Measurements from ENCODE around the gene CHIC2. TPM values are rescaled to one million over a fixed set of nuclear protein-coding genes. Genes with fewer than 3 reads are reported as not detected.

CHIC2 gene
- polyA plus RNA-seq, 1 donor: 35.1 TPM

GRCh38 chr4:54006755-54007154 lies 57.6 kb downstream of the CHIC2 start:
- no peak for DNase-seq

- DNase-seq: no peak
Measured at GRCh38 chr4:54005475-54005874, 58.9 kb downstream of the CHIC2 start.

GRCh38 chr4:54004463-54004862 lies 59.9 kb downstream of the CHIC2 start:
- DNase-seq: no peak

GRCh38 chr4:54001668-54002365 lies 62.6 kb downstream of the CHIC2 start:
- no peak for DNase-seq

GRCh38 chr4:53997898-53998297 lies 66.5 kb downstream of the CHIC2 start:
- DNase-seq: peak; percentile 22

GRCh38 chr4:53994382-53995102 lies 69.9 kb downstream of the CHIC2 start:
- no peak for DNase-seq

- no peak for DNase-seq
Measured at GRCh38 chr4:53992785-53993184, 71.6 kb downstream of the CHIC2 start.

GRCh38 chr4:53991821-53992220 lies 72.6 kb downstream of the CHIC2 start:
- no peak for DNase-seq

- no peak for DNase-seq
Measured at GRCh38 chr4:53990641-53991040, 73.8 kb downstream of the CHIC2 start.

- no peak for DNase-seq
Measured at GRCh38 chr4:53987761-53988171, 76.6 kb downstream of the CHIC2 start.

GRCh38 chr4:53986062-53986461 lies 78.3 kb downstream of the CHIC2 start:
- DNase-seq: no peak

GRCh38 chr4:53981567-53981966 lies 82.8 kb downstream of the CHIC2 start:
- no peak for DNase-seq

- no peak for DNase-seq
Measured at GRCh38 chr4:53981066-53981465, 83.3 kb downstream of the CHIC2 start.

GRCh38 chr4:53974561-53974960 lies 89.8 kb downstream of the CHIC2 start:
- DNase-seq: no peak

GRCh38 chr4:53967986-53968385 lies 96.4 kb downstream of the CHIC2 start:
- DNase-seq: no peak

- DNase-seq: no peak
Measured at GRCh38 chr4:53963781-53964180, 100.6 kb downstream of the CHIC2 start.

- DNase-seq: no peak
Measured at GRCh38 chr4:53963336-53963735, 101.1 kb downstream of the CHIC2 start.

- DNase-seq: no peak
Measured at GRCh38 chr4:53962516-53963225, 101.7 kb downstream of the CHIC2 start.

GRCh38 chr4:53961351-53961750 lies 103.1 kb downstream of the CHIC2 start:
- no peak for DNase-seq

GRCh38 chr4:53960843-53961242 lies 103.6 kb downstream of the CHIC2 start:
- no peak for DNase-seq
